B cell (primary cell): ENCODE results near the gene TMCO6. TPM values are rescaled to one million over a fixed set of nuclear protein-coding genes. Genes with fewer than 3 reads are reported as not detected.

ENCODE experiments used
- ATAC-seq: fragments of 200-7000 bp; cut with Tn5 transposase; one replicate; pipeline ENCODE4 v1.10.0; 2021; ENCODE audit warnings: low read depth, mild to moderate bottlenecking, moderate number of reproducible peaks, moderate library complexity
- CTCF ChIA-PET: fragments of 350-600 bp; sonication (Branson Sonifier 250); formaldehyde crosslinking; loops from one replicate; lab custom pipeline; 2021; ENCODE audit warnings: antibody characterized with exemption, inconsistent platforms; lab: Charles Lee
- POLR2A ChIA-PET: fragments of 350-600 bp; sonication (Branson Sonifier 250); formaldehyde crosslinking; loops from one replicate; lab custom pipeline; 2021; ENCODE audit warnings: antibody characterized with exemption; lab: Charles Lee
- DNase-seq: peaks from one replicate; pipeline ENCODE4 v3.0.0; 2013
- H2AFZ ChIP-seq: 2 replicates; pipeline ENCODE4 v1.6.1; 2012; ENCODE audit warnings: mild to moderate bottlenecking, low read depth, low read length; ENCODE audit not compliant: insufficient read depth, poor library complexity, severe bottlenecking
- H3K27ac ChIP-seq, 2 donors: 1 replicate in 1 of 2; 2 replicates in 1 of 2; pipeline ENCODE4 v1.5.1; 2012 to 2013; ENCODE audit warnings: low read length in 2 of 2, mild to moderate bottlenecking in 2 of 2, moderate library complexity in 1 of 2
- H3K27me3 ChIP-seq, 4 experiments: fragments of 200-600 bp in 1 of 4; sonication (generic) in 1 of 4; replicated peaks in 1 of 4; 1 replicate in 2 of 4; 2 replicates in 2 of 4; pipeline versions ENCODE4 v1.6.1 to v1.7.0; 2013 to 2016; ENCODE audit warnings: low read length in 3 of 4, mild to moderate bottlenecking in 2 of 4, mixed read lengths in 1 of 4, moderate library complexity in 1 of 4; ENCODE audit not compliant: insufficient read depth in 4 of 4, control insufficient read depth in 3 of 4; ENCODE audit errors: control extremely low read depth in 1 of 4
- H3K36me3 ChIP-seq, 2 experiments: replicated peaks in 1 of 2; 1 replicate in 1 of 2; 2 replicates in 1 of 2; pipeline versions ENCODE4 v1.6.1 to v1.7.1; 2013; ENCODE audit warnings: low read length in 1 of 2; ENCODE audit not compliant: insufficient read depth in 2 of 2, control insufficient read depth in 1 of 2; ENCODE audit errors: control extremely low read depth in 1 of 2, extremely low read depth in 1 of 2
- H3K4me1 ChIP-seq, 2 donors: fragments of 200-600 bp in 1 of 2; sonication (generic) in 1 of 2; 1 replicate in 1 of 2; 2 replicates in 1 of 2; pipeline versions ENCODE4 v1.5.1 to v1.6.1; 2013 to 2017; ENCODE audit warnings: low read length in 2 of 2; ENCODE audit not compliant: control insufficient read depth in 2 of 2, insufficient read depth in 2 of 2
- H3K4me2 ChIP-seq: replicated peaks from 2 replicates; pipeline ENCODE3; 2012; ENCODE audit warnings: mild to moderate bottlenecking, low read depth, low read length; ENCODE audit not compliant: poor library complexity, severe bottlenecking
- H3K4me3 ChIP-seq, 5 experiments: fragments of 200-600 bp in 1 of 5; sonication (generic) in 1 of 5; 1 replicate in 3 of 5; 2 replicates in 2 of 5; pipeline versions ENCODE4 v1.5.1 to v1.7.0; 2011 to 2016; ENCODE audit warnings: low read length in 4 of 5, mild to moderate bottlenecking in 4 of 5, low read depth in 2 of 5, control low read depth in 1 of 5, moderate library complexity in 1 of 5; ENCODE audit not compliant: insufficient read depth in 1 of 5; ENCODE audit errors: control extremely low read depth in 1 of 5, extremely low read depth in 1 of 5
- H3K79me2 ChIP-seq: fragments of 200-600 bp; sonication (generic); one replicate; pipeline ENCODE4 v1.6.0; 2016; ENCODE audit warnings: low read length; ENCODE audit not compliant: control insufficient read depth, insufficient read depth
- H3K9ac ChIP-seq: fragments of 200-600 bp; sonication (generic); 2 replicates; pipeline ENCODE4 v1.6.1; 2017; ENCODE audit warnings: mild to moderate bottlenecking, low read length, moderate library complexity
- H3K9me3 ChIP-seq, 3 donors: one replicate each; pipeline versions ENCODE4 v1.6.1 to v1.7.1; 2013; ENCODE audit warnings: low read length in 2 of 3; ENCODE audit not compliant: control insufficient read depth in 2 of 3, insufficient read depth in 1 of 3; ENCODE audit errors: control extremely low read depth in 1 of 3
- H4K20me1 ChIP-seq: 2 replicates; pipeline ENCODE4 v1.6.0; 2012; ENCODE audit warnings: mild to moderate bottlenecking, low read length; ENCODE audit not compliant: insufficient read depth, control insufficient read depth, poor library complexity, severe bottlenecking
- H3K27ac Mint-ChIP-seq: one replicate; pipeline ENCODE4 v1.8.0; 2021; ENCODE audit warnings: mixed read lengths
- H3K27me3 Mint-ChIP-seq: one replicate; pipeline ENCODE4 v1.8.0; 2021; ENCODE audit warnings: mixed read lengths
- H3K4me1 Mint-ChIP-seq: one replicate; pipeline ENCODE4 v1.8.0; 2021; ENCODE audit warnings: mixed read lengths
- H3K4me3 Mint-ChIP-seq: one replicate; pipeline ENCODE4 v1.8.0; 2021; ENCODE audit warnings: mixed read lengths
- H3K9me3 Mint-ChIP-seq: one replicate; pipeline ENCODE4 v1.8.0; 2022; ENCODE audit warnings: mixed read lengths; ENCODE audit not compliant: insufficient read depth
- CTCF ChIP-seq: fragments of 200-600 bp; IDR thresholded peaks from one replicate; pipeline ENCODE4 v1.8.0; 2022; ENCODE audit warnings: antibody characterized with exemption, mild to moderate bottlenecking
- EZH2 ChIP-seq: IDR thresholded peaks from 2 replicates; pipeline ENCODE4 v1.6.1; 2012; ENCODE audit warnings: borderline replicate concordance, low read depth, mild to moderate bottlenecking, moderate library complexity, low read length; ENCODE audit not compliant: insufficient read depth, poor library complexity, severe bottlenecking
- WGBS: methylation state at CpG from one replicate; pipeline ENCODE4 v1.1.5; 2013; ENCODE audit warnings: missing lambda C conversion rate; ENCODE audit not compliant: insufficient coverage; 5-methylcytosine and 5-hydroxymethylcytosine counted together
- intact Hi-C: fragments of 100-400 bp; cut with micrococcal nuclease; formaldehyde crosslinking; loops from one replicate; pipeline ENCODE4 v1.10.0; 2022
- polyA plus RNA-seq: library from polyadenylated mRNA; depleted of rRNA; stranded (reverse); fragments of >200 nt; gene quantifications from 2 replicates; pipeline ENCODE4 v1.2.3, GENCODE V29; 2012
- total RNA-seq, 2 donors: library from RNA; stranded (reverse); fragments of 120-200 nt in 1 of 2; gene quantifications; 1 replicate in 1 of 2; 2 replicates in 1 of 2; pipeline versions ENCODE4 v1.2.3 to v1.2.4, GENCODE V29; 2013 to 2022

TMCO6 gene
- total and polyA plus RNA-seq, 2 donors (not counting 1 experiment from before 2014, with no cell fraction given), result 33.3 to 70.4 TPM

DNA sequence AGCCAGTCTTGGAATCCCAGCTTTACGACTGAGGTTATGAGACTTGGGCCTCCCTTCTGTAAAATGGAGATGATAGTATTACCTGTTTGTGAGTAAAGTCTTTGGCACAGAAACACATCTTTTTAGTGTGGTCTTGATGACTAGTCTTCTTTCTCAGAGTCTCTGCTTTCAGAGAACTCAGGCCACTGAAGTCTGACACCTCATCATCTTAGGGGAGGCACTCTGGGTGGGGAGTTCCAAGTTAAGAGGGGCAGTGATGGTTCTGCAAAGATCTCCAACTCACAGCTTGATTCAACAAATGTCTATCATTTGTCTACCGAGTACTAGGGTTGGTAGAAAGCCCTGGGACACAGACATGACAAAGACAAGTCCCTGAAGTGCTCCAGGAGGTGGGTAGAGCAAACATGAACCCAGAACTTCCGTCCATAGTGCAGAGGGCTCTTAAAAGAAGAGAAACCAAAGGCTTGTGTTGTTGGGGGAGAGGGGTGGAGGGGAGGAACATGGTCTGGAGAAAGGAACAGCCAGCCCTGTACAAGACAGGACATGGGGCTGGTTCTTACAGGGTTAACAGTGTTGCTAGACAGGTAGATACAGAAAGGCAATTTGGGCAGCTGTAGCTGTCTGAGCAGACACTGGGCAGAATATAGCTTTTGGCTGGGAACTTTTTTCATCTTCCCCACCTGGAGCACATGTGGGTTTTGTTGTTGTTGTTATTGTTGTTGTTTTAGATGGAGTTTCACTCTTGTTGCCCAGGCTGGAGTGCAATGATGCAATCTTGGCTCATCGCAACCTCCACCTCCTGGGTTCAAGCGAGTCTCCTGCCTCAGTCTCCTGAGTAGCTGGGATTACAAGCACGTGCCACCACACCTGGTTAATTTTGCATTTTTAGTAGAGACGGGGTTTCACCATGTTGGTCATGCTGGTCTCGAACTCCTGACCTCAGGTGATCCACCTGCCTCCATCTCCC, 3.7 kb upstream of the TMCO6 start:
- no peak overlapping the region for H3K27ac Mint-ChIP-seq
- H3K79me2 ChIP-seq, result peaks cover 8% of the 10 kb centered on the region
- CTCF ChIA-PET, result interaction anchor here (0.9 to 1.7 kb wide), 4 partner anchors 12 to 263 kb away, joined by 3 to 7 read pairs (median 4); partner anchors contain the start of genes IK and NDUFA2

More for the DNA sequence above, 3.7 kb upstream of the TMCO6 start:
- Histone ChIP-seq H4K20me1 (no peaks in the 10 kb centered on the region), H2AFZ (no peak overlapping the region), H3K9me3 (no peaks in the 10 kb centered on the region), H3K4me3 (no peak overlapping the region), H3K27me3 (peaks cover 0 to 30% (median 12%) of the 10 kb centered on the region in 4 experiments), H3K9ac (no peak overlapping the region), H3K36me3 (no peaks in the 10 kb centered on the region), H3K4me1 (peaks cover 22 to 34% of the 10 kb centered on the region in 2 donors), H3K4me2 (no peak overlapping the region), H3K27ac (no peak overlapping the region)
- TF ChIP-seq EZH2 (no peak), CTCF (no peak)
- intact Hi-C loops, result no loop called here
- DNase-seq (no peak), ATAC-seq (no peak)
- Mint-ChIP-seq H3K4me3 (no peak overlapping the region), H3K4me1 (peaks cover 33% of the 10 kb centered on the region), H3K9me3 (no peaks in the 10 kb centered on the region), H3K27me3 (peaks cover 13% of the 10 kb centered on the region)
- POLR2A ChIA-PET, result interaction anchor here (0.5 to 1.5 kb wide), 5 partner anchors 12 to 1344 kb away, joined by 3 to 11 read pairs (median 3); partner anchors contain the start of genes IK and NDUFA2
- 89% methylated on average over 6 of the region's 8 CpGs for WGBS
